Measurements from ENCODE around the gene NRN1L. TPM values are rescaled to one million over a fixed set of nuclear protein-coding genes. Genes with fewer than 3 reads are reported as not detected.

NRN1L gene
- total RNA-seq, 1 experiment from 2014 or later = 1.1 TPM

GRCh38 chr16:67869653-67870052 lies 15.0 kb upstream of the NRN1L start:
- ATAC-seq (no peak), DNase-seq (ENCODE audit: low read depth, low spot score) (no peak)
- ChIA-PET POLR2A (no interaction called here), CTCF (no interaction called here)
- intact Hi-C loops (cut with micrococcal nuclease; ENCODE audit: unreplicated experiment) = no loop called here
- TF ChIP-seq TCF7L2 (IDR thresholded peaks at IDR 0.05; ENCODE audit: low read depth, low read length) = no peak
- no peak for TF ChIP-seq POLR2AphosphoS5 (IDR thresholded peaks at IDR 0.05; ENCODE audit: low read depth, low read length)
- no peak for TF ChIP-seq SIN3A (IDR thresholded peaks at IDR 0.05; ENCODE audit: borderline replicate concordance, insufficient read depth, low read depth, low read length)
- no peak for TF ChIP-seq CTCF (IDR thresholded peaks at IDR 0.05)
- TF ChIP-seq REST (IDR thresholded peaks at IDR 0.05; ENCODE audit: insufficient read depth in 1 of 2, low read depth in 2 of 2, low read length in 1 of 2) = no peak
- H3K36me3 ChIP-seq (ENCODE audit: control insufficient read depth, insufficient read depth, low read length) = no peaks in the 10 kb centered on the region; the same call in none of the 2 replicates
- H3K4me1 ChIP-seq (ENCODE audit: control insufficient read depth, insufficient read depth, low read length) = peaks cover 14% of the 10 kb centered on the region
- in situ Hi-C loops (cut with HindIII; ENCODE audit: low pct_unique_long_range_greater_than_20kb, low sequenced_read_pairs) = no loop called here
- H3K9me3 ChIP-seq (ENCODE audit: control insufficient read depth, insufficient read depth, low read depth, low read length) = no peaks in the 10 kb centered on the region
- no TSS peak for BruUV-seq (replicated peaks)
- no peak overlapping the region for H3K4me3 ChIP-seq (ENCODE audit: low read depth in 2 of 2, low read length in 2 of 2)
- H3K27me3 ChIP-seq (ENCODE audit: control insufficient read depth, insufficient read depth, low read length) = no peaks in the 10 kb centered on the region
- no peak overlapping the region for H3K27ac ChIP-seq (ENCODE audit: low read length)

- ATAC-seq (no peak), DNase-seq (ENCODE audit: low read depth, low spot score) (no peak)
- Histone ChIP-seq H3K4me3 (ENCODE audit: low read depth in 2 of 2, low read length in 2 of 2) (no peak overlapping the region), H3K9me3 (ENCODE audit: control insufficient read depth, insufficient read depth, low read depth, low read length) (no peaks in the 10 kb centered on the region), H3K36me3 (ENCODE audit: control insufficient read depth, insufficient read depth, low read length) (no peaks in the 10 kb centered on the region; the same call in none of the 2 replicates), H3K4me1 (ENCODE audit: control insufficient read depth, insufficient read depth, low read length) (peaks cover 17% of the 10 kb centered on the region), H3K27me3 (ENCODE audit: control insufficient read depth, insufficient read depth, low read length) (no peaks in the 10 kb centered on the region), H3K27ac (ENCODE audit: low read length) (no peak overlapping the region)
- BruUV-seq (replicated peaks) = no TSS peak
- intact Hi-C loops (cut with micrococcal nuclease; ENCODE audit: unreplicated experiment) (no loop called here), in situ Hi-C loops (cut with HindIII; ENCODE audit: low pct_unique_long_range_greater_than_20kb, low sequenced_read_pairs) (no loop called here)
- TF ChIP-seq REST (IDR thresholded peaks at IDR 0.05; ENCODE audit: insufficient read depth in 1 of 2, low read depth in 2 of 2, low read length in 1 of 2) (no peak), POLR2AphosphoS5 (IDR thresholded peaks at IDR 0.05; ENCODE audit: low read depth, low read length) (no peak), TCF7L2 (IDR thresholded peaks at IDR 0.05; ENCODE audit: low read depth, low read length) (no peak), CTCF (IDR thresholded peaks at IDR 0.05) (no peak), SIN3A (IDR thresholded peaks at IDR 0.05; ENCODE audit: borderline replicate concordance, insufficient read depth, low read depth, low read length) (no peak)
- ChIA-PET POLR2A (no interaction called here), CTCF (interaction anchor here (1.0 kb wide), 1 partner anchor 11 kb away, joined by 9 read pairs; no protein-coding TSS in a partner anchor)
Measured at GRCh38 chr16:67871256-67871655, 13.4 kb upstream of the NRN1L start.

Data from Panc1 (cell line).